Epithelial cell of proximal tubule (primary cell): ENCODE results near the gene TNFRSF21. TPM values are rescaled to one million over a fixed set of nuclear protein-coding genes. Genes with fewer than 3 reads are reported as not detected.
A peak's percentile ranks its signal among the peaks of the same experiment; 100 is the strongest.

ENCODE experiments used
- DNase-seq: peaks from one replicate; pipeline ENCODE4 v3.0.0-alpha.2; 2011; ENCODE audit warnings: low read depth
- H3K4me3 ChIP-seq: 2 replicates; pipeline ENCODE4 v1.5.1; 2011; ENCODE audit warnings: low read depth, mild to moderate bottlenecking, low read length
- CTCF ChIP-seq: conservative IDR thresholded peaks from 2 replicates; pipeline ENCODE4 v1.5.1; 2012; ENCODE audit warnings: low read depth, mild to moderate bottlenecking, low read length
- total RNA-seq: library from RNA; depleted of rRNA; stranded (reverse); fragments of >200 nt; gene quantifications from 2 replicates; pipeline ENCODE4 v1.2.3, GENCODE V29; 2015

The TNFRSF21 gene
- total RNA-seq, 1 donor from 2014 or later, result 61.3 TPM

DNA sequence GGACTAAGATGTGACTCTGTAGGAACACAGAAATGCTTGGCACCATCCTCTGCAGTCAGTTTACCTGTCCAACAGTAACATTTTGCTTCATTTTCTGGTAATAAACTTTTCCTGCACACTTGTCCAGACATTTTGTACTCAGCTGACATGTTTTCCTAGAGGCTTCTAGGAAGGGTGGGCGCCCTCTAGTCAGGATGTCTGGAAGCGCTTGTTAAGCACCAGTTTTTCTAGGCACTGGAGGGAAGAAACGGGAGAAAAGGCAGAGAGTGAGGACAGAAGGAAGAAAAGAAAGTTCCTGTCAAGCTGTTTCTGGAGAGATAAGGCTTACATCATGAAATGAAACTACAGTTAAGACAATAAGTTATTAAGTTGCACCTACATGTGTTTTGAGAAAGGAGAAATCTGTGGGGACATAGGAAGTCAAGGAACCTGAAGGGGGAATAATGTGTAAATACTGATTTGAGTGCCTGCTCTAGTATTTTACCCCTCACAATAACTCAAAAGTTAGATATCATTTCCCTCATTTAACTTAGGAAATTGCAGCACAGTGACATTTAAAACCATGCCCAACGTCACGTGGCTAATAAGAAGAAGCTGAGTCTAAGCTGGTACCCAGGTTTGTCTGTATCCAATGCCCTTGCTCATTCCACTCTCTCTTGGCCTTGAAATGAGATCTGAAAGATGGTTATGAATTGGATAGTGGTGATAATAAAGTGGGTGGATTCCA lies 42.7 kb upstream of the TNFRSF21 start:
- DNase-seq, result no peak
- peak; percentile 33 for TF ChIP-seq CTCF
- no peak overlapping the region for H3K4me3 ChIP-seq

GRCh38 chr6:47351621-47352020 lies 41.9 kb upstream of the TNFRSF21 start:
- no peak for DNase-seq
- H3K4me3 ChIP-seq, result no peak overlapping the region
- no peak for TF ChIP-seq CTCF

DNA sequence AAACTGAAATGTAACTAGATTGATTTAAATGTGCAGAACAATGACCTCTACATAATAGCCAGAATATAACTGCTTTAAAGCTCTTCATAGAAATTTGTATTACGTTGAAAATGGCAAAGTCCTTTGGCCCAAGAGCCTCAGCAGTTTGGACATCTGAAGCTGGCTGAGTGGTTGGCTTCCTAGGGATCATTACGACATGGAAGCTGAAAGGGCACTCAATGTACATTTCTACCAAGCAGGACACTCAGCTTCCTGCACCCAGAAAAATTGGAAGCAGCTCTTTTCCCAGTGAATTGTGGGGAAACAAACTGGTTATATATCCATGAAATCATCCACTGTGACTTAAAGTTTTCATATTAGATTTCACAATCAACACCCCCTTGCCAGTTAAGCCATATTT lies 40.2 kb upstream of the TNFRSF21 start:
- no peak for DNase-seq
- TF ChIP-seq CTCF, result no peak
- no peak overlapping the region for H3K4me3 ChIP-seq

GRCh38 chr6:47348316-47348863 lies 38.7 kb upstream of the TNFRSF21 start:
- no peak for TF ChIP-seq CTCF
- no peak for DNase-seq

GRCh38 chr6:47345761-47346160 lies 36.1 kb upstream of the TNFRSF21 start:
- no peak for TF ChIP-seq CTCF
- no peak overlapping the region for H3K4me3 ChIP-seq
- no peak for DNase-seq

More at GRCh38 chr6:47348316-47348863, 38.7 kb upstream of the TNFRSF21 start:
- H3K4me3 ChIP-seq, result no peak overlapping the region

DNA sequence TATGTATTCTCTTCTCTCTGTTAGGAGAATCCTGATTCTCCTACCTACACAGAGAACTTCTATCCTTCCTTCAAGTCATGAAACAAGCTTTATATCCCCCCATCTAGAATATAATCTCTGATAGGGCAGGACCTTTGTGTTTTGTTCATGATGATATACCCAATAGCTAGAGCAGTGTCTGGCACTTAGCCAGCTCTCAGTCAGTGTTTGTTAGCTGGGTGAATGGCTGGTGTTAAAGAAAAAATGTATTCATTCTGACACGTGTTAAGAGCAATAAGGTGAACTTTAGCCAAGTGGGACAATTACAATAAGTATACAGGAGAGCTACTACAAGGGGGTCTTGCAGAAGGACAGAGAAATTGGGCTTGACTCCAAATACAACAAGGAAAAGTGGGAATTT lies 34.3 kb upstream of the TNFRSF21 start:
- H3K4me3 ChIP-seq, result no peak overlapping the region
- no peak for DNase-seq
- no peak for TF ChIP-seq CTCF

- no peak for TF ChIP-seq CTCF
- no peak overlapping the region for H3K4me3 ChIP-seq
- DNase-seq, result no peak
Measured at GRCh38 chr6:47343600-47343999, 33.9 kb upstream of the TNFRSF21 start.
